Measurements from ENCODE around the gene INO80D.
"Not testable (repeated sequence)": the region's sequence is repeated elsewhere in the genome, so short reads cannot be mapped to it uniquely, and the experiment has no call there.

Gene INO80D

GRCh38 chr2:206082298-206082843, 3.6 kb downstream of the INO80D start:
- DNase-seq: no peak

- DNase-seq: no peak
Observed at GRCh38 chr2:206080927-206081326, 5.0 kb downstream of the INO80D start.

- DNase-seq: no peak
Observed at GRCh38 chr2:206079699-206080465, 6.1 kb downstream of the INO80D start.

GRCh38 chr2:206077879-206078278, 8.1 kb downstream of the INO80D start:
- DNase-seq: not testable (repeated sequence)

- no peak for DNase-seq
Observed at GRCh38 chr2:206075113-206075512, 10.9 kb downstream of the INO80D start.

GRCh38 chr2:206071807-206072206, 14.2 kb downstream of the INO80D start:
- no peak for DNase-seq

- DNase-seq: no peak
Observed at GRCh38 chr2:206069417-206069816, 16.6 kb downstream of the INO80D start.

GRCh38 chr2:206068207-206068606, 17.8 kb downstream of the INO80D start:
- DNase-seq: no peak

GRCh38 chr2:206064077-206064476, 21.9 kb downstream of the INO80D start:
- no peak for DNase-seq

GRCh38 chr2:206063635-206064034, 22.3 kb downstream of the INO80D start:
- DNase-seq: no peak

- no peak for DNase-seq
Observed at GRCh38 chr2:206062724-206063123, 23.2 kb downstream of the INO80D start.

GRCh38 chr2:206056286-206056685, 29.7 kb downstream of the INO80D start:
- DNase-seq: no peak

- DNase-seq: no peak
Observed at GRCh38 chr2:206054952-206055351, 31.0 kb downstream of the INO80D start.

- DNase-seq: no peak
Observed at GRCh38 chr2:206051912-206052311, 34.1 kb downstream of the INO80D start.

GRCh38 chr2:206049392-206049791, 36.6 kb downstream of the INO80D start:
- DNase-seq: no peak

- DNase-seq: no peak
Observed at GRCh38 chr2:206045251-206045650, 40.7 kb downstream of the INO80D start.

GRCh38 chr2:206040525-206040924, 45.4 kb downstream of the INO80D start:
- DNase-seq: no peak

- not testable (repeated sequence) for DNase-seq
Observed at GRCh38 chr2:206035393-206035792, 50.6 kb downstream of the INO80D start.

GRCh38 chr2:206033452-206033851, 52.5 kb downstream of the INO80D start:
- not testable (repeated sequence) for DNase-seq

- no peak for DNase-seq
Observed at GRCh38 chr2:206031950-206032567, 53.9 kb downstream of the INO80D start.

GRCh38 chr2:206031162-206031784, 54.7 kb downstream of the INO80D start:
- DNase-seq: no peak

GRCh38 chr2:206028101-206028500, 57.9 kb downstream of the INO80D start:
- DNase-seq: no peak

GRCh38 chr2:206023183-206023582, 62.8 kb downstream of the INO80D start:
- DNase-seq: no peak

- no peak for DNase-seq
Observed at GRCh38 chr2:206020171-206020570, 65.8 kb downstream of the INO80D start.

Measured in CD4-positive, alpha-beta T cell treated with Interleukin-21 for 1 hour (primary cell).